Middle frontal gyrus (tissue), 1 donor: ENCODE measurements around the gene TMBIM1.

Experiments used
- DNase-seq: peaks from one replicate; pipeline ENCODE4 v3.0.0-alpha.2; 2015; ENCODE audit warnings: low spot score; ENCODE audit errors: extremely low spot score

TMBIM1 gene

DNA sequence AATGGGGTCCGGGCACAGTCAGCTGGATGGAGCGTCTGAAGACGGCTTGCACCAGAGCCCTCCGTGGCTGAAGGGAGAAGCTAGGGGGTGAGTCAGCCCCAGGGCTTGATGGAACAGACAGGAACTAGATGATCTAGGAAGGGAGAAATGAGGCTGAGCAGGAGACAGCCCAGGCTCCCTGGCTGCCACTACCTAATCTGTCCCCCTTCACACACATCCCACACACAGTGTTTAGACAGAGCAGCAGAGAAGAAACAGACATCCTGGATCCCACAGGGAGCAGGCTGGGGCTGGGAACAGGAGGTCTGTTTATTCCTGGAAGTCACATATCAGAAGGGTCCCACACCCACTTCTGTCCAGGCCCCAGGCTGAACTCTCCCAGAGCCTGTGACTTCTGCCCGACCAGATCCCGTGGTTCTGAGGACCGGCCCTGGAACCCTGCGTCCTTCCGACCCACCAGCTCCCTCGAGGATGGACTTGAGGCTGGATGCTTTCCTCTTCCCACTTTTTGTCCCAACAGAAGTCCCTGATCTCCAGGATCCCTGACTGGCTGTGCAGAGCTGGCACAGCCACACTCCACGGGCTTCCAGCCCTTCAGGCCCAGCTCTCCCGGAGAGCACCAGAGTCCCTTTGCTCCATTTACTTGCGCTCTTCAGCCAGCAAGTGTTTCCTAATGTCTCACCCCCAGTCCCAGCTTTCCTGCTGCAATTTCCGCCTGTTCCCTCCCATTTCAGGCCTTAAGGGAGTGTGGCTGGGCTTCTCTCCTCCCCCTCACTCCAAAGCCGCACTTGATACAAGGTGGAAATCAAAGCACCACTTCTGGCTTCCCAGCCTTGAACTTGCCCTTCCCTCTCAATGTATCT, 33.0 kb downstream of the TMBIM1 start:
- DNase-seq = no peak

DNA sequence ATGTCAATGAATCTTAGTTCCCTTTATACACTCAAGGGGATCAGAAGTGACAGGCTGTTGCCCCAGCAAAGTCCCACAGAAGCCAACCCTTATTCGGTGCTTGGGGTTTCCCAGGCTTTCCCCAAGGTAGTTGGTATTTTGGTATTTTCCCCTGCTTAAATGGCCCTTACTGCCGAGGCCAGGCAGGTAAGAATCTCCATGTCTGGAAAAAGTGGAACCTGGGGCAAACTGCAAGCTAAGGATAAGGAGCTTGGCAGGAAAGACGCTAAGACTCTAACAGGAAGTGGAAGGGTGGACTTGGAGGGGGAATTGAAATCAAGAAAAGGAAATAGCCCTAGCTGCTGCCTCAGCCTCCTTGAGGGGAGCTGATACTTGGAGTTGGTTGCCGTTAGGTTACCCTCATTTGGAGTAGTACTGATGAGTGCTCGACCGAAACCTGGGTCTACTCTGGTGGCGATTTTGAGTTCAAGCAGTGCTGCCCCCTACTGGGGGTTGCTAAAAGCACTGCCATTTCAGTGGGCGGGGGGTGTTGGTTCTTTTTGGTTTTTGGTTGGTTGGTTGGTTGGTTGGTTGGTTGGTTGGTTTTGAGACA, 34.8 kb downstream of the TMBIM1 start:
- no peak for DNase-seq

DNA sequence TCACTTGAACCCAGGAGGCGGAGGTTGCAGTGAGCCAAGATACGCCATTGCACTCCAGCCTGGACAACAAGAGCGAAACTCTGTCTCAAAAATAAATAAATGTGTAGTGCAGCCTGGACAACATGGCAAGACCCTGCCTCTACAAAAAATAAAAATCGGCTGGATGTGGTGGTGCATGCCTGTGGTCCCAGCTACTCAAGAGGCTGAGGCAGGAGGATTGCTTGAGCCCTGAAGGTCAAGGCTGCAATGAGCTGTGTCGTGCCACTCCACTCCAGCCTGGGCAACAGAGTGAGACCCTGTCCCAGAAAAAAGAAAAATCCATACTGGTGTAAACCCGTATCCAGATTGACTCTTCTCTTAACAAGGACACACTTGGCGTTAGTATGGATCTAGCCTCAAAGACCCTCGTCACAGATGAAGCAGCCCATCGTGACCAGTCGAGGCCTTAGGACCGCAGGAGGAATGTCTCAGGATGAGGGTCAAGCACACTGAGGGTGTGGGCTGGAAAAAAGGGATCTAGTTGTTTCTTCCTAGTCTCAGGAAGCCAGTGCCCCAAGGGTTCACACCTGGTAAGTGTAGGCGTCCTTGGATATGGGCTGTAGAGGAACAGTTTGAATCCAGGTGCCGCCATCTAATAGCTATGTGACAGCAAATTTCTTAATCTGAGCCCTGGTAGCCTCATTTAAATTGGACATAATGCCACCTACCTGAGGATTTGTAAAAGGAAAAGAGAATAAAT, 35.5 kb downstream of the TMBIM1 start:
- no peak for DNase-seq

DNA sequence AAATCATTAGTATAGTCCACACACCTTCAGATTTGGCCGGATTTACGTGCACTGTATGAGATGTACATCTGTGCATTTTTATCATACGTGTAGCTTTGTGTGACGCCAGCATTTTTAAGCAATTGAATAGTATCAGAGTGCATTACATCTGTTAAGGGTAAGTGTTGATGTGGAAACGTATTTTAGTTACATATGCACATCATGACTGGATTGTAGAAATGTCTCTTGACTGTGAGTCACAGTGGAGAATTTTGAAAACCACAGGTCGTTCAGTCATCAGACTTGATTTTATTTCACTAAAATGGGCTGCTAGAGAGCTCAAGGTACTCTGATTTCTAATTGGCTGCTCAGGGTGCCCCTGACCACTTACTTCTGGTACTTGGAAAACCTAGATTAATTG, 36.9 kb downstream of the TMBIM1 start:
- no peak for DNase-seq

DNA sequence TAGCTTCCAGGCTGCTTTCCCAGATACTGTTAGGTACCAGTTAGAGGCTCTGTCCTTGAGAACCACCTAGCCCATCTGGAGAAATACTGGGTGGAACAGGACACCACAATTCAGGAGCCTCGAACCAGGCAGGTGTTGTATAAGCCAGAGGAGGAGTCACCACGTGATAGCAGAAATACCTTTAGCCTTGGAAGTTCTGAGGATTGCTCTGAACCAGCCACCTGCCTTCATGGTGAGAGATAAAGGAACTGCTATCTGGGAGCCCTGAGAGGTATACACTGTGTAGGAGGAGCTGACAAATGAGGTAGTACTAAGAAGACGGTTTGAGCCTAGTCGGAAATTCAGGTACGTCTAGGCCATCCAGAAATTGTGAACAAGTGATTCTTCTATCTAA, 39.1 kb downstream of the TMBIM1 start:
- DNase-seq = no peak

DNA sequence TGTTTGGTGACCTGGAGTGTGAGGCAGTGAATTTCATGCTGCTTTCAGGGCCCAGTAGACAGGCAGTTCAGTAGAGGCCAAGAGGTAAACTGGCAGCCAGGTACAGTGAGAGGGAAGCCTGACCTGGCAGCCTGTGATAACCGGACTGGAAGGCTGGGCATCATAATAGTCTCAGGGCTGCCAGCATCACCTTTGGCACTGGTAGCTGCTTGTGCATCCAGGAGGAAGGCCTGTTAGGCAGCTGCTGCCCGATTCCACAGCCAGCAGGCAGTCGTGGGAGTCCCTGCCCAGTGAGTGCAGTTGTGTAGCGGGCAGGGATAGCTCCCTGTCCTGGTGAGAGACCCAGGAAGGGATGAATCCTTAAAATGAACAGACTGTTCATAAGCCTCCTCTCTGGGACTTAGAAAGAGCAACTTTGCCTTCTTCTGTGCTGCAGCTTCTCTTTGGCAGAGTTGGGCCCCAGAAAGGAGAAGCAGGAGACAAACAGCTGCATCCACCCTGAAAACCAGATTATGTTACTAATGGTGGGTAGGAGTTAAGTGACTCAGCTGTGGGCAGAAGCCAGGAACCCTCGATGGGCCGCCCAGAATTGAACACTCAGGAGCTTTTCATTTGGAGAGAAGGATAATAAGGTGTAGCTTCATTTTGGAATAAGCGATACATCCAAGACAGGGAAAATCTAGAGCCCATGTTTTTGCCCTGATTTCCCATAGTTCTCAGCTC, 39.6 kb downstream of the TMBIM1 start:
- DNase-seq = no peak

DNA sequence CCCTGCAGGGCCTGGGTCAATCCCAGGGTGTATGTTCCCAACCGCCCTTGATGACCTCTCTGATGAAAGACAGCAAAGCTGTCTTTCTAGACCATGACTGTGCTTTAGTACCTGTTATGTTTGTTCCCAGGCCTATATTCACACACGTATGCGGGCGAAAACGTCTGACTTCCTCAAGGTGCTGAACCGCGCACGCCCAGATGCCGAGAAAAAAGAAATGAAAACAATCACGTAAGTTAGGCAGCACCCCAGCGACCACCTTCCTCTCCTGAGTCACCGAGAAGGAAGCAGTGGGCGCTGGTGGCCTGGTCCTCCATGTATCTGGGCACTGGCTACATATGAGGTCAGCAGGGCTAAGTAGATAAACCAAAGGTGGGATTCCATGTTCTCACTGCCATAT, 42.6 kb downstream of the TMBIM1 start:
- DNase-seq = no peak

DNA sequence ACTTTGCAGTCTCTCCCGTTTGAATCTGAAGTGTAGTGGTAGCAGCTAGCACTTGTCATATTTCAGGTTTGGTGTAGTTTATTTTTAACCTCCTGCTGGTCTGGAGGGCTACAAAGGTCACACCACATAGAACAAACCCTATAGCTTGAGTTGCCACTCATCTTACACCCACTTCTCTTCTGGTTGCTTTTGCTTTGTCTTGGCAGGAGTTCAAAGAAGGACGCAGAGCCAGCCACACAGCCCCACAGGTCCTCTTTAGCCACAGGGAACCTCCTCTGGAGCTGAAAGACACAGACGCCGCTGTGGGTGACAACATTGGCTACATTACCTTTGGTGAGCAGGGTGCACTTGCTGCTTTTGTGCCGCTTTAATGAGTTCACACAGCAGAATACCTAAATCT, 47.1 kb downstream of the TMBIM1 start:
- DNase-seq = no peak

DNA sequence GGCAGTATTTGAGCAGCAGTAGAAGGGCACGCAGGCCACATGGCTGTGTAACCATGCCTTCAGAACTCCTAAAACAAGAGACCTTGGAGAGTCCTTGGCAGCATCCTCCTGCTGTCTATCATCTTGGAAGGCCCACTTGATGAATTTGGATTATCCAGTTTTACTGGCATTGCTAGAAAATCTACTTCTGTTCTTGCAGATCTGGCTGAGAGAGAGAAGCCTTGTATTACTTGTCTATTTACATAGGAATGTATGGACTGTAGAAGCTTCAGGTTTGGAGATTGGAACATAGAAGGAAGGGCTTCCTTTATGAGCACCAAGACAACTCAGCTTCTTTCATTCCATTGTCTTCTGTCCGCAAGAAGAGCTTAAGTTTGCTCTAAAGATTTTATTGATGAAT, 47.6 kb downstream of the TMBIM1 start:
- DNase-seq = no peak

DNA sequence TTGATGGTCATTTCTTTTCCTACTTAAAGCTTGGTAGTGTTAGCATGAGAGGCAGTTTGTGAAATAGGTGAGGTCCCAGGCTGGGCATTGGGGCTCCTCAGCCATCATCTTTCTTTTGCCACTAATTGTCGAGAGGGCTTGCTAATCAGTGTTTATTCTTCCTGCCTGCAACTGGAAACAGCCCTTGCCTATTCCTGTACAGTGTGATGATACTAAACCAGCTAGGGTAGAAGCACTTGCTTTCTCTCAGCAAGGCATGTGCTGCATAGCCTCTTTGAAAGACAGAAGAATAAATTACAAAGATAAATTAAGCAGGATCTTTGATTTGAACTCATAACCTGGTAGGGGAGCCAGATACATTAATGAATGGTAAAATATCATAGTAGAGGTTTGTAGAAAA, 48.1 kb downstream of the TMBIM1 start:
- no peak for DNase-seq

DNA sequence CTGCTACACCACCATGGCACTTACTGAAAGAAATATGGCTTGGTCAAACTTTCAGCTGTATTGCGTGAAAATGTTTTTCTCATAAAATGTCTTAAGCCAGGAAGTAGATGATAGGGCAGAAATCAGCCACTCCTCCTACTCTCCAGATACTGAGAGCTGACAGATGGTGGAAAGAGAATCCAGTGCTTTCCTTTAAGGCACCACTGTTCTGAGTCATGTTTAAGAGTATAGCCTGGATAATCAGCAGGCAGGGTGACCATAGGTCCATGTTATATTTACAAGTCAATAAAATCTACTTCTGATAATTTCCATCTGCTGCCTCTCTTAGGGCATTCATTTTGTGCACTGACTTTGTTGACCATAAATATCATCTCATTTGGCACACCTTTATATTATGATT, 53.4 kb downstream of the TMBIM1 start:
- no peak for DNase-seq

DNA sequence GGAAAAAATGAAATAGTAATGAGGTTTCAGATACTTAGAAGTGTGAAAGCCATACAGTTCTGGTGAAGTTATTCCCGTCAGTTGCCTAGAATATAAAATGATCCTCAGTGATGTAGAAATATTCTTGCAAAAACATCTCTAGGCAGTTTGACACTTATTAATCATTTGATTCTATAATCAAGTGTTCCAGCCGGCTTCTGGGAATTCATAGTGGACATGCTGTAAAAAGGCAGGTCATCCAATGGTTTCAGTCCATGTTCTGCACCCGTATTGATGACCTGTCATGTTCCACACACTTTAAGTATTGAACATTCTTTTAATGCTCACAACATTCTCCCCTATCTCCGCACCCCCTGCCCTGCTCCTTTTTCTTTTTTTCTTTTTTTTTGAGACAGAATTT, 55.5 kb downstream of the TMBIM1 start:
- no peak for DNase-seq

DNA sequence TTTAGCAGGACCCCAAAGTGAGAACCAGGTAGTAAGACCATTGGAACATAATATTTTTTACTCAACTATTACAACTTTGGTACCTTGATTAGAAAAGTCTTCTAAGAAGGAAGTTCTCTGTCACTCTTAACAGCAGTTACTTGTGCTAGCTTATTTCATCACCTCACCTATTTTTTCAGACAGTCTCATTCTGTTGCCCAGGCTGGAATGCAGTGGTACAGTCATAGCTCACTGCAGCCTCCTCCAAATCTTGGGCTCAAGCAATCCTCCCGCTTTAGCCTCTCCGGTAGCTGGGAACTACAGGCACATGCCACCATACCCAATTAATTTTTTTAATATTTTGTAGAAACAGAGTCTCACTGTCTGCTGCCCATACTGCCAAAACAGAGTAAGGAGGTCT, 57.3 kb downstream of the TMBIM1 start:
- DNase-seq = no peak

DNA sequence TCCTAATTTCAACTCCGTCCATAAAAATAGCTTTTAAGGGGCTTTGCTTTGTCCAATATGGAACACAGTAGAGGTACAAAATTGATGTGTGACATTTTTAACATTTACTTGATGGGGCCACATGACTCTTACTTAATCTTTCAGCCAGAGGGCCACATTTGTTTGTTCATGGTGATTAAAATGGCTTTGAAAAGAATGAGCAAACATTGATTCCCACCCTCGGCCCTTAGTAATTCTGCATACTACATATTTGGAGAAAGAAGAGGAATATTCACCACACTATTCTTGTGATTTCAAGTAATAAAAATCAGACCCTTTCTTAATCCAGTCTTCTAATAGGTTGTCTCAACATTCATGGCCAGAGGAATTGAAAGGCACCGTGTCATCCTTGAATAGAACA, 57.8 kb downstream of the TMBIM1 start:
- no peak for DNase-seq

DNA sequence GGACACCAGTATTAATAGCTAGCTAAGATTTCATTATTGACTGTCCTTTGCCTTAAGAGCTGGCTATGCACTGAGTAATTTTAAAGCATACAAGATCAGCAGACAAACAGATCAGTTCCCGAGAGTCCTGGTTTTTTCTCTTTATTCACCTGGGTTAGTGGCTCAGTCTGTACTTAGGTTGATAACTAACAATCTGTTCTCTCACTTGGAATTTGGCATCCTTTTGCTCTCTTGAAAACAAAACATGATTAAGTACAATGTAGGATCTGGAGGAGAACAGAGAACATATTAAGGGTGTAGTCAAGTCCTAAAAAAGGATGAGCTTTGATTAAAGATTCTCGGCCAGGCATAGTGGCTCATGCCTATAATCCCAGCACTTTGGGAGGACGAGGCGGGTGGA, 58.8 kb downstream of the TMBIM1 start:
- DNase-seq = no peak

DNA sequence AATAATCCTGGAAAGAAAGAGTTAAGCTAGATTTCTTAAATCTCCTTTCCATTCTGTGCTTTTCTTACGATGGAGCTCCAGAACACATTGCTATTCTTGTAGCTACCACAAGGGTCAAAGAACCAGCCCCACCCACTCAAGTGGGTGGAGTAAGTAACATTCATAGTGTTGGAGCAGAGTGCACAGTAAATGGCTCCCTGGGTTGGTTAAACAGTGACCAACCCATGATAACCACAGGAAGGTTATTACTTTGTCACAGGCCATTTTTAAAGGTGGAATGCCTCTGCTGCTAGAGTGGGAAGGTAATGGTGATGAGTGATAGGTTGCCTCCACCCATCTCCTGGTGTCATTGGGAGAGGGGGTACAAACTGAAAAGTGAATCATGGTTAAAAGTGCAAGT, 61.4 kb downstream of the TMBIM1 start:
- no peak for DNase-seq

DNA sequence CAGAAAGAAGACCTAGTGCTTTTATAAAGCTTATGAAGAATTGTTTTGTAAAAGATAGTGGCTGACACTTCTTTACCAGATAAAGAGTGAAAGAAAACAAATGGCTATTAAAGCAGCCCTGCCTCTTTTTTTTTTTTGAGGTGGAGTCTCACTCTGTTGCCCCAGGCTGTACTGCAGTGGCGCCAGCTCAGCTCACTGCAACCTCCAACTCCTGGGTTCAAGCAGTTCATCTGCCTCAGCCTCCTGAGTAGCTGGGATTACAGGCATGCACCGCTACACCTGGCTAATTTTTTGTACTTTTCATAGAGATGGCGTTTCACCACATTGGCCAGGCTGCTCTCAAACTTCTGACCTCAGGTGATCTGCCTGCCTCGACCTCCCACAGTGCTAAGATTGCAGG, 62.5 kb downstream of the TMBIM1 start:
- no peak for DNase-seq

DNA sequence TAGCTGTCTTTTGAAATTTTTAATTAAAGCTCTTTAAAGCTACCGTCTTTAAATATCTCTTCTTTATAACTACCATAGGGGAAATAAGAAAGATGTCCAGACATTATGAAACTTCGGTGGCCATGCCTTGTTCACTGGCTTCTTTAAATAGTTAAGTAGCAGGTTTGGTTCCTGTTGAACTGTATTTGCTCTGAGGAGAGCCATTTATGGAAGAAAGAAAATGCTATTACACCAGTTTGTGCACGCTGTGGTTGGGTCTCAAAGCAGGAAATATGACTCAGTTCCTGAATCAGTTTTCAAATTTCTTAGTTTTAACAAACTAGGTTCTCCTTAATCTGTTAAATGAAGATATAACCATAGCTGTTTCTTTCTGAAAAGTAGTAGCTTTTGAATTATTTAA, 63.1 kb downstream of the TMBIM1 start:
- no peak for DNase-seq

DNA sequence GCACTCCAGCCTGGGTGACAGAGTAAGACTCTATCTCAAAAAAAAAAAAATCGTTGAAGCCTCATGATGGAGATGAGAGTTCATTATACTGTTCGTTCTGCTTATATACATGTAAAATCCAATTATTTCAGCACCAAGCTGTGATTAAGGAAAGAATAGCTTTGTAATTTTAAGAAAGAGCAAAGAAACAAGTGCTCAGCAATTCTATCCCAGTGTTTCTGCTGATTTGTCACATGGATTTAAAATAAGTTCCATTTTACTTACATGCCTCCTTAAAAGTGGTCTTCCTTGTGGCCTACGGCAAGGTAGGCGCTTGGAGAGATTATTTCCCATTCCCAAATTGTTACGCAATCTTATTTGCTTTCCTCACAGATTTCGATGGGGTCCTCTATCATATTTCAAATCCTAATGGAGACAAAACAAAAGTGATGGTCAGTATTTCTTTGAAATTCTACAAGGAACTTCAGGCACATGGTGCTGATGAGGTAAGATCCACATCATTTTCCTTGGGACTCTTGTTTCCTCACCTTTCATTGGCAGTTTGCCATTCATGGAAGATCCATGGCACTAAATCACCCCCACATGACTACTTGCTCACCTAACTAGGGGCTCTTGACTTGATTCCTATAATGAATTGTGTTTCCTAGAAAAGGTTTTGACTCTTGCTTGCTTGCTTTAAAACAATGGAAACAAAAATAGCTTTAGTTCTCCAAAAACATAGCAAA, 63.8 kb downstream of the TMBIM1 start:
- no peak for DNase-seq

DNA sequence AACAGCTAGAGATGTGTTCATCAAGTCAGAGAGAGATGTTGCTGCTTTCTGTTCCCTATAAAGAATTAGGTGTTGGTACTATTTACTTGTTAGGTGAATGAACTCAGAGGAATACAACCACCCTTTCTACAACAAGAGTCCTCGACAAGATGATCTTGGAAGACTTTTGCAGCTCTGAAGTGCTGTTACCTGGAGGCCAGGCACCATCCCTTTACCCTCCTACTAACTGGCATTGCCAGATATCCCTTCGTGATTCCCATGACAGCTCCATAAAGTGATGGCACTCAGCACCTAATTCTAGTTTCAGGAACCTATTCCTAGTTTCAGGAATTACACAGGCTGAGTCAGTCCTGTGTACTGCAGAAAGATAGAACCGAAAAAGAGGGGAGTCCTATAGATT, 65.4 kb downstream of the TMBIM1 start:
- no peak for DNase-seq
